CD4-positive, alpha-beta T cell treated with Interleukin-1 beta for 1 hour (primary cell): Measurements from ENCODE around the gene TIAM1.
A peak's percentile ranks its signal among the peaks of the same experiment; 100 is the strongest.

Source experiments
- DNase-seq, 2 donors: peaks; one replicate each; pipeline ENCODE4 v3.0.0-alpha.2; 2020 to 2022

Gene TIAM1

DNA sequence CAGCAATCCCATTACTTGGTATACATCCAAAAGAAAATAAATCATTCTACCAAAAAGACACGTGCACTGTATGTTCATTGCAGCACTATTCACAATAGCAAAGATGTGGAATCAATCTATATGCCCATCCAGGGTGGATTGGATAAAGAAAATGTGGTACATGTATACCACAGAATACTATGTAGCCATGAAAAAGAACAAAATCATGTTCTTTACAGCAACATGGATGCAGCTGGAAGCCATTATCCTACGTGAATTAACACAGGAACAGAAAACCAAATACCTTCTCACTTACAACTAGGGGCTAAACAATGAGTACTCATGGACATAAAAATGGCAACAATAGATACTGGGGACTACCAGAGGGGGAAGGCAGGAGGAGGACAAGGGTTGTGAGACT, 147.3 kb downstream of the TIAM1 start:
- DNase-seq, result no peak

DNA sequence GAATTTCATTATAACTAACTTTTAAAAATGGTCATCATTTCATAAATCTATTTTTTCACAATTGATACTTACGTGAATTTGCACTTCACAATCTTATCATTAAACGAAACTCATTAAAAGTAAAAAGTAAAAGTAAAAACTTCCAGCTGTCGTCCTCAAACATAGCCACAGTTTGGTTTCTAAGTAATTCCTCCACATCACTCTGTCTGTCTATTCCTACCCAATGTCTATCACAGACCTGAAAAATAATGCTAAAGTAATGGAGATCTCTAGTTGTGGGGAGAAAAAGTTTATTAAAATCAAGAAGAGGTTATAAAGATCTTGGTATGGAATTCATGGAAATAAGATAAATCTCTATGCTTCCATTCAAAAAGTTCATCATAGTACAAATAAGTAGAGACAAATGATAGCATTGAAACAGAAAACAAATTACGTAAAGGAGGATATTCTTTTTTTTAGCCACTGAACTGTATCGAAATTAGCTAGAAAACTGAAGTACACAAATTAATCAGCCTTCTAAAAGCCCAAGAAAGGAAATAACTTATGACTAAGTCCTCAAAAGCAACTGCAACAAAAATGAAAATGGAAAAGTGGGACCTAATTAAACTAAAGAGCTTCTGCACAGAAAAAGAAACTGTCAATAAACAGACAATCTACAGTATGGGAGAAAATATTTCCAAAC, 148.6 kb downstream of the TIAM1 start:
- DNase-seq, result no peak

GRCh38 chr21:31194510-31195293, 149.4 kb downstream of the TIAM1 start:
- DNase-seq, result no peak

DNA sequence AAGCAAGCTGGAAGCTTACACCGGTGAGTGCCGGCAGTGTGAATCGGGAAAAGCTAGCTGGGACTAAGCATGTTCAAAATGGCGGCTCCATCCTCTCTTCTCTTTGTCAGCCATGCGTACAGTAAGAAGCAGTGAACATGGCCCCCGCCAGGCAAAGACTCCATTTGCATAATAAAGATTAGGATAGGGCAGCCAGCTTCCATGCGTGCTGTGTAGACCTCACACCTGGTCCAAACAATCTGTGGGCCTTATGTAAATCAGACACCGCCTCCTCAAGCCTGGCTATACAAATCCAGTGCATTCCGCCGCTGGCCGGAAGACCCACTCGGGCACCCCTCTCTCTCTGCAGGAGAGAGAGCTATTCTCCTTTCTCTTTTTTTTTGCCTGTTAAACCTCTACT, 150.3 kb downstream of the TIAM1 start:
- DNase-seq, result no peak

GRCh38 chr21:31191553-31191952, 152.5 kb downstream of the TIAM1 start:
- DNase-seq, result no peak

DNA sequence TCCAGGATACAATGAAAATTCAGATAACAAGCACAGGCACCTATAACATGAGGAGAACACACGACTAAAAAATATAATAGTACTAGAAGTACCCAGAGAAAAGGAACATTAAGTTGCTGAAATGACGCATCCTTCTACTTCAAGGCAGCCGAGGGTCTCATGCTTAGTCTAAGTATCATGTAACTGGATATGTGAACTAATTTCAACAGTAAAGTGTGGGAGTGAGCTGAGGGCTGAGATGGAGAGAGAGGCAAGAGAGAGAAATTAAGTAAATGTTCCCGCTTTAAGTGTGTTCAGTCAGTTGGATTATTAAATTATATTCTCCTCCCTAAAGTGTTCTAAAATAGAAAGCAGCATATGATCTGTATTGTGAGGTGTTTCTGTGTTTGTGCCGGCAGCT, 153.5 kb downstream of the TIAM1 start:
- DNase-seq, result no peak

GRCh38 chr21:31187499-31187898, 156.6 kb downstream of the TIAM1 start:
- no peak for DNase-seq

GRCh38 chr21:31186916-31187315, 157.1 kb downstream of the TIAM1 start:
- DNase-seq, result peak in 1 of 2 donors; percentile 46

- DNase-seq, result peak in 1 of 2 donors; percentile 39
Measured at GRCh38 chr21:31185663-31186062, 158.4 kb downstream of the TIAM1 start.

- DNase-seq, result no peak
Measured at GRCh38 chr21:31184876-31185275, 159.2 kb downstream of the TIAM1 start.

- peak; percentile 49 to 65 for DNase-seq
Measured at GRCh38 chr21:31184459-31184858, 159.6 kb downstream of the TIAM1 start.

DNA sequence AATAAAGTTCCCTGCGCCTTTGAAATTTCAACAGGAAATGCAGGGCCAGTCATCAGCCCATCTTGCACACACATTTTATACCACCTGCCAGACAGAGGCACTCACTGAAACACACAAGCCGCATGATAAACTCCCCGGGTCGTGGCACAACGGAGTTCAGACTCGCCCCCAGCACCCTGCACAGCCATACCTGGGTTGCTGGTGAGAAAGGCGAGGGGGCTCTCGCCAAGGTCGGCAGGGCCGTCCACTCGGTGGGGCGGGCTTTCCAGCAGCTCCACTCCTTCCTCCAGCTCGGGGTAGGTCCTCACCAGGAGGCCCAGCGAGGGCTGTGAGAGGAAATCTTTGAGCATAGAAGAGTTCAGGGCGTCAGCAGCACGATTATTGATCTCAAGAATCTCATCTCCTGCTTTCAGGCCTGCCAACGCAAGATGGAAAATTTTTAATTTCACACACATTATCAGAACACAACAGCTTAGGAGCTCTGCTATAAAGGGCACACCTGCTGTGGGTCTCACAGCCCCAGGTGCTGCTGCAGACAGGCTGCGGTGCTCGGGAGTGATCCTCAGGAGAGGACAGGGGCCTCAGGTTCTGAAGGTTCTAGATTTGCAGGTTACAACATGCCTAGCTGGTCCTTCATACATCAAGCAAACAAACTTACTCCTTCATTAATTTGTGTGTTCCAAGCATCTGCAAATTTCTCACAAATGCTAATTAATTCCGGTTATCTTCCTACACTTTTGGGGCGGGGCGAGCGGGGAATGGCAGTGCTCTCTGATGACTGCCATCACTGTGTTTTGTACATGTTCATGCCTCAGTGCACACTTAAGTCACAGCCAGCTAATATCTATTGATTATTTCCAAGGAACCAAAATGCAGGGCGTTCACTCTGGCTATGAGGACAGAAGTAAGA, 161.6 kb downstream of the TIAM1 start:
- peak; percentile 46 to 51 for DNase-seq

GRCh38 chr21:31181082-31181750, 162.8 kb downstream of the TIAM1 start:
- DNase-seq, result peak; percentile 22 to 40

GRCh38 chr21:31180256-31181081, 163.6 kb downstream of the TIAM1 start:
- peak in 1 of 2 donors; percentile 61 for DNase-seq

- no peak for DNase-seq
Measured at GRCh38 chr21:31176725-31177124, 167.3 kb downstream of the TIAM1 start.

DNA sequence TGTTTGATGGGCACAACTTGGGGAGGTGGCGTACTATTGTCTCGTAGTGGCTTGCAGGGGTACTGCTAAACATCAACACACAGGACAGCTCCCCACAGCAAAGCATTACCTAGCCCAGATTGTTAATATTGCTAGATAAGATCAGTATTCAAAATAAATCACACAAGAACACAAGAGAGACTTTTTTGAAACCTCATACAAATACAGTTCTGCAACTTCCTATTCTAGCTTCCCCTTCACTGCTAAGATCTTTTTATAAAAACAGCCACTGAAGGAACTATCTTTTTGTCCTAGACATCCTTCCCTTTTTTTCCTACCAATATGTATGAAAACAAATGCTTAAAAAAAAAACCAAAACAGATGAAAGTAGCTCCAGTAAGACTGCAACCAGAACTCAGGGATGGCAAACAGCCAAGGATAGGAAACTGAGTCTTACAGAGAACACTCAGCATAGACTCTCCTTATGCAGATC, 167.9 kb downstream of the TIAM1 start:
- DNase-seq, result no peak

DNA sequence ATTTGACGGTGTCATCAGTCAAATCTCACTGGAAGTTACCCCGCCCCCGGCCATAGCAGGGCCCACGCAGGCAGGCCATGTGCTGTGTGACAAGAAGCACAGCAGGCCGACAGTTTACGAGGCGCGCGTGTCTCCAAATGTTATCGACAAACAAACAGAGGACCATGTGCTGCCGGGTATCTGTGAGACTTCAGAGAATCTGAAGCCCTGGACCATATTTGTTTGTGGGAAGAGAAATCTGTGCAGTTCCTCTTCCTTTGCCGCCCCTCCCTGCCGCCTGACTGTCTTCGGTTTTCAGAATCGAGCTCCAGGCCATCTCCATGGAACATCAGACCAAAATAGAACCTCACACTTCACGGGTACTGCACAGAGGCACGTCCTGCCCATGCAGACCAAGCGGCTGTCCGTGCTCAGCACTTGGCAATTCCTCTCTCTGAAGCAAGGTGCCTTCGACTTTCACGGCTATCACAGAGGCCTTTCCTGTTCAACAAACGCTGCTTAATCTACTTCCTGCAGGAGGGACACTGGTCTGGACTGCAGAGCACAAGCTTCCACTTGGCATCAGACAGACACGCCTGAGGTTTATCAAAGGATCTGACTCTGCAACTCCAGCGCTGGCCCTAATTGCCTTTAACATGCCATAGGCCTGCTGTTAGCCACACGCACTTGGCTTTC, 170.0 kb downstream of the TIAM1 start:
- peak in 1 of 2 donors; percentile 40 for DNase-seq

- no peak for DNase-seq
Measured at GRCh38 chr21:31172328-31172727, 171.7 kb downstream of the TIAM1 start.

DNA sequence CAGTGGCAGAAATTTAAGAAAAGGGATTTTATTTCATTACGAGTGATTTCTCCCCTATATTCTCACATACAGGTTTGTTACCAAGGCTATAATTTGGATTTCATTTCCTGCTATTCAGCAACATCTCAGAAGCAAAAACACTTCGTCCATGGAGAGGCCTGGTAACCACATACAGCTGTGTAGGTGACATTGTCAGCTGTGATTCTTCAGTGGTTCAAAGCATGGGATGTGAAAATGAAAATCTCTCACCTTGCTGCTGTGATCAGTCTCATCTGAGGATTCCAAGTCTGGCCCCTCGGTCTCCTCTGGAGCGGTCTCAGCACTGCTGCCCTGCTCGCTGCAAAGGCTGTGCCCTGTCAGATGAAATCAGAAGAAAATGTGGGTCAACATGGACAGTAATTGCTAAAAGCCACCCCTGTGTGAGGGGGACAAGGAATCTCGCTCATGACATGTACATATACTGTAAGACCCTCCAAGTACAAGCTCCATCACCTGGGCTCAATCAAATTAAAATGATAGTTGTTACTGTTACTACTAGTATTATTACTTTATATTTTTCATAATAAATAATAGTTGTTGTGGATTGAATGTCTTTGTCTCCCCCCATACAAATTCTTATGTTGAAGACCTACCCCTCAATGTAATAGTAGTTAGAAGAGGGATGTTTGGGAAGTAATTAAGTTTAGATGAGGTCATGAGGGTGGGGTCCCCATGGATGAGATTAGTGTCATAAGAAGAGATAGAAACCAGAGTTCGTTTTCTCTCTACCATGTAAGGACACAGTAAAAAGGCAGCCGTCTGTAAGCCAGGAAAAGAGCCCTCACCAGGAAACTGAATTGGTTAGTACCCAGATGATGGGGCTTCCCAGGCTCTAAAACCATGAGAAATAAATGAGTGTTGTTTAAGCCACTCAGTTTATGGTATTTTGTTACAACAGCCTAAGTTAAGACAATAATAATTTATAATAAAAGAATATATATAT, 179.1 kb downstream of the TIAM1 start:
- no peak for DNase-seq

DNA sequence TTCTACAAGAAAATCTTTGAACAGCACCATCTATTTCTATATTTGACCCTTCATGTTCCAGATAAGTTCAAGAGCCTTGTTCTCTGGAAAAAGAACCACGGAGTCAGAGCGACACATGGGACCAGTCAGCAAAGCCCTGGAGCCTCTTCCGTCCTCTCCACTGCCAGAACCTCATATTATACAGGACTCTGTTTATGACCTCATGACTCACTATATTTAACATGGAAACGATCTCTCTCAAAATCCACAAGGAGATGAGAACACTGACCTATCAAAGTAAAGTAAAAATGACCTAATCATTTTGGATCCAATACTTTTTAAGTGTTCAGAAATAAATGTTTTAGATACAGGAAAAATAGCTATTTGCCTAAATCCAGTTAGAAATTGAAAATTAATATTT, 181.2 kb downstream of the TIAM1 start:
- no peak for DNase-seq
